ENCODE data around the gene NME9.

GRCh38 chr3:138374573-138375134 is 45.0 kb upstream of the NME9 start:
- TF ChIP-seq EP300 (IDR thresholded peaks at IDR 0.05; ENCODE audit: borderline replicate concordance) = no peak
- no peak for TF ChIP-seq TEAD4 (IDR thresholded peaks at IDR 0.05)
- TF ChIP-seq, protein P1, sequence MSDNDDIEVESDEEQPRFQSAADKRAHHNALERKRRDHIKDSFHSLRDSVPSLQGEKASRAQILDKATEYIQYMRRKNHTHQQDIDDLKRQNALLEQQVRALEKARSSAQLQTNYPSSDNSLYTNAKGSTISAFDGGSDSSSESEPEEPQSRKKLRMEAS (IDR thresholded peaks at IDR 0.05) = no peak
- TF ChIP-seq REST (IDR thresholded peaks at IDR 0.05; ENCODE audit: low read depth) = no peak
- no peak for TF ChIP-seq NFIC (IDR thresholded peaks at IDR 0.05)
- no peak for TF ChIP-seq TAF1 (IDR thresholded peaks at IDR 0.05; ENCODE audit: low read depth)
- no peak for TF ChIP-seq CREB1 (IDR thresholded peaks at IDR 0.05; ENCODE audit: low read depth)
- no peak for TF ChIP-seq CEBPB (IDR thresholded peaks at IDR 0.05)
- TF ChIP-seq ZBTB7A (IDR thresholded peaks at IDR 0.05; ENCODE audit: low read depth) = no peak
- TF ChIP-seq YY1 (IDR thresholded peaks at IDR 0.05; ENCODE audit: low read depth) = no peak
- TF ChIP-seq RAD21 (IDR thresholded peaks at IDR 0.05; ENCODE audit: low read depth) = no peak
- TF ChIP-seq EGR1 (IDR thresholded peaks at IDR 0.05) = no peak
